ENCODE measurements around the gene COL10A1.

DNA sequence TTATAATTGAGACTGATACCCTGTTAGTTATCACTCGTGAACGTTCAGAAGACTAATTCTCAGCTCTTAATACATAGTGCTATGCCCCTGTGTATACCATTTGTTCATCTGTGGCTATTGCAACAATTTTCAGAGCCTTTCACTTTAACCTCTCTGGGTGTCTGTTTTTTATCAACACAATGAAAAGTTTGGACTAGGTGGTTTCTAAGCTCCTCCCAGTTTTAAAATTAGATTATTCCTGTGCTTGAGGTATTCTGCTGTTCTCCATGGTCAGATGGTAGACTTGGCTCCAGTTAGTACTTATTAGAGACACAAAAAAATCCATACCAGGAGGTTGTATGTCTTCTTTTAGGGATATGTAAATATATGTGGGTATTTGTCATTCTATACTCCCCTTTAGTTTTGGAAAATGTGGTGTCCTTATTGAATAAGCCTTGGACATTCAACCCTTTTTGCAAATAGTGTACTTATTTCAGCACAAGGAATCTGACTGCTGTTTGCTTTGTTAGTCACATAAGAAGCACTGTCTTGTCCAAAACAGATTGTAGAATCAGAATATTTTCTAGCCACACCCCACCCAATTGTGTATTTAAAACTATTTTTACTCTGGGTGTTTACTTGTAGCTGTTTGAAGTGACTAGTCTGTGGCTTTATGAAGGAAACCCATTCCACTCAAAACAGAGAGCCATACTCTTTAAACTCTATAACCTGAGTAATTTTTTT, 2.0 kb upstream of the COL10A1 start:
- TF ChIP-seq, protein P1, sequence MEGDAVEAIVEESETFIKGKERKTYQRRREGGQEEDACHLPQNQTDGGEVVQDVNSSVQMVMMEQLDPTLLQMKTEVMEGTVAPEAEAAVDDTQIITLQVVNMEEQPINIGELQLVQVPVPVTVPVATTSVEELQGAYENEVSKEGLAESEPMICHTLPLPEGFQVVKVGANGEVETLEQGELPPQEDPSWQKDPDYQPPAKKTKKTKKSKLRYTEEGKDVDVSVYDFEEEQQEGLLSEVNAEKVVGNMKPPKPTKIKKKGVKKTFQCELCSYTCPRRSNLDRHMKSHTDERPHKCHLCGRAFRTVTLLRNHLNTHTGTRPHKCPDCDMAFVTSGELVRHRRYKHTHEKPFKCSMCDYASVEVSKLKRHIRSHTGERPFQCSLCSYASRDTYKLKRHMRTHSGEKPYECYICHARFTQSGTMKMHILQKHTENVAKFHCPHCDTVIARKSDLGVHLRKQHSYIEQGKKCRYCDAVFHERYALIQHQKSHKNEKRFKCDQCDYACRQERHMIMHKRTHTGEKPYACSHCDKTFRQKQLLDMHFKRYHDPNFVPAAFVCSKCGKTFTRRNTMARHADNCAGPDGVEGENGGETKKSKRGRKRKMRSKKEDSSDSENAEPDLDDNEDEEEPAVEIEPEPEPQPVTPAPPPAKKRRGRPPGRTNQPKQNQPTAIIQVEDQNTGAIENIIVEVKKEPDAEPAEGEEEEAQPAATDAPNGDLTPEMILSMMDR (conservative IDR thresholded peaks at IDR 0.05 in 1 of 2, IDR thresholded peaks at IDR 0.05 in 1 of 2; ENCODE audit: extremely low read depth in 1 of 2, insufficient read depth in 1 of 2, low read depth in 1 of 2, low read length in 2 of 2): no peak
- no peak for TF ChIP-seq EZH2 (IDR thresholded peaks at IDR 0.05; ENCODE audit: borderline replicate concordance, low read length)
